ENCODE measurements around the gene SOWAHA. TPM values are rescaled to one million over a fixed set of nuclear protein-coding genes. Genes with fewer than 3 reads are reported as not detected.

The SOWAHA gene
- total and polyA plus RNA-seq, 10 of the 15 experiments (the other 5 are each of a cell fraction or from before 2014, with no cell fraction given) = 0.02 to 0.37 (median 0.05) TPM; not detected in 4

DNA sequence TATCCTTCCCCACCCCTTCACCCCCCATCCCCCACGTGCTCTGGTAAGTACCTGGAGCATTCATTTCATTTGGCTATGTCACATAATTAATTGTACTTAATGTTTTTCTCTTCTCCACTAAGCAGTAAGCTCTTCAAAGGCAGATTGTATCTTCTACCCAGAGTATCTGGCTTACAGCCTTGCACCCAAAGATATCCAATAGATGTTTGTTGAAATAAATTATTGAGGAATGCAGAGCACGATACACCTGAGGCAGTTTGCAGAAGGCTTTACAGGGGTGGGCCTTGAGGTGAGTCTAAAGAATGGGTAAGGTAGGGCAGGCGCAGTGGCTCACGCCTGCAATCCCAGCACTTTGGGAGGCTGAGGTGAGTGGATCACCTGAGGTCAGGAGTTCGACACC, 2.5 kb upstream of the SOWAHA start:
- intact Hi-C loops (cut with micrococcal nuclease; ENCODE audit: unreplicated experiment) = no loop called here
- in situ Hi-C loops (cut with MboI) = no loop called here
- no TSS peak for BruUV-seq (replicated peaks)
- ATAC-seq (no peak), FAIRE-seq (no peak), DNase-seq (ENCODE audit: low read depth, low spot score) (no peak)
- ChIA-PET SMC1A (ENCODE audit: uncharacterized antibody, unreplicated experiment) (interaction anchor here (1.0 to 6.0 kb wide), 7 partner anchors 8 to 63 kb away, joined by 3 to 99 read pairs (median 4); partner anchors contain the start of gene CCNI2), CTCF (interaction anchor here (1.4 to 9.0 kb wide), 5 partner anchors 9 to 83 kb away, joined by 3 to 159 read pairs (median 5); partner anchors contain the start of gene CCNI2), POLR2A (no interaction called here), RAD21 (ENCODE audit: unreplicated experiment) (interaction anchor here (0.9 to 6.5 kb wide), 2 partner anchors 8 to 59 kb away, joined by 3 to 106 read pairs; no protein-coding TSS in a partner anchor)
- Histone ChIP-seq H3K27me3 (replicated peaks in 1 of 2; ENCODE audit: control insufficient read depth in 2 of 2, insufficient read depth in 2 of 2, low read length in 1 of 2) (peaks cover 0 to 11% of the 10 kb centered on the region in 2 experiments; a peak in 2 of 4 replicates), H4K20me1 (ENCODE audit: control insufficient read depth, insufficient read depth) (no peaks in the 10 kb centered on the region), H3K9ac (ENCODE audit: control insufficient read depth, insufficient read depth, low read length) (no peak overlapping the region), H3K36me3 (ENCODE audit: control insufficient read depth in 2 of 2, insufficient read depth in 2 of 2, low read length in 1 of 2) (no peaks in the 10 kb centered on the region), H3K27ac (ENCODE audit: control insufficient read depth, insufficient read depth) (no peak overlapping the region), H3K9me3 (replicated peaks; ENCODE audit: control insufficient read depth, insufficient read depth, low read length) (no peaks in the 10 kb centered on the region; the same call in 2 of the 3 replicates), H3K4me2 (ENCODE audit: control insufficient read depth, insufficient read depth) (no peak overlapping the region), H3K79me2 (ENCODE audit: control insufficient read depth, insufficient read depth, low read length) (no peaks in the 10 kb centered on the region), H3K4me1 (ENCODE audit: control insufficient read depth, insufficient read depth, low read length) (no peaks in the 10 kb centered on the region; the same call in 1 of the 2 replicates), H3K4me3 (no peak overlapping the region), H2AFZ (ENCODE audit: control insufficient read depth, low read depth, low read length) (no peak overlapping the region)
- WGBS (ENCODE audit: insufficient coverage, insufficient replicate concordance, low lambda C conversion rate, missing lambda C conversion rate) = 54% methylated on average over 5 of the region's 5 CpGs
- no peak for TF ChIP-seq IKZF1 (conservative IDR thresholded peaks at IDR 0.05)
- TF ChIP-seq CHD4 (IDR thresholded peaks at IDR 0.05) = no peak
- TF ChIP-seq, protein P1, sequence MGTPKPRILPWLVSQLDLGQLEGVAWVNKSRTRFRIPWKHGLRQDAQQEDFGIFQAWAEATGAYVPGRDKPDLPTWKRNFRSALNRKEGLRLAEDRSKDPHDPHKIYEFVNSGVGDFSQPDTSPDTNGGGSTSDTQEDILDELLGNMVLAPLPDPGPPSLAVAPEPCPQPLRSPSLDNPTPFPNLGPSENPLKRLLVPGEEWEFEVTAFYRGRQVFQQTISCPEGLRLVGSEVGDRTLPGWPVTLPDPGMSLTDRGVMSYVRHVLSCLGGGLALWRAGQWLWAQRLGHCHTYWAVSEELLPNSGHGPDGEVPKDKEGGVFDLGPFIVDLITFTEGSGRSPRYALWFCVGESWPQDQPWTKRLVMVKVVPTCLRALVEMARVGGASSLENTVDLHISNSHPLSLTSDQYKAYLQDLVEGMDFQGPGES (IDR thresholded peaks at IDR 0.05) = no peak
- TF ChIP-seq, protein P2, sequence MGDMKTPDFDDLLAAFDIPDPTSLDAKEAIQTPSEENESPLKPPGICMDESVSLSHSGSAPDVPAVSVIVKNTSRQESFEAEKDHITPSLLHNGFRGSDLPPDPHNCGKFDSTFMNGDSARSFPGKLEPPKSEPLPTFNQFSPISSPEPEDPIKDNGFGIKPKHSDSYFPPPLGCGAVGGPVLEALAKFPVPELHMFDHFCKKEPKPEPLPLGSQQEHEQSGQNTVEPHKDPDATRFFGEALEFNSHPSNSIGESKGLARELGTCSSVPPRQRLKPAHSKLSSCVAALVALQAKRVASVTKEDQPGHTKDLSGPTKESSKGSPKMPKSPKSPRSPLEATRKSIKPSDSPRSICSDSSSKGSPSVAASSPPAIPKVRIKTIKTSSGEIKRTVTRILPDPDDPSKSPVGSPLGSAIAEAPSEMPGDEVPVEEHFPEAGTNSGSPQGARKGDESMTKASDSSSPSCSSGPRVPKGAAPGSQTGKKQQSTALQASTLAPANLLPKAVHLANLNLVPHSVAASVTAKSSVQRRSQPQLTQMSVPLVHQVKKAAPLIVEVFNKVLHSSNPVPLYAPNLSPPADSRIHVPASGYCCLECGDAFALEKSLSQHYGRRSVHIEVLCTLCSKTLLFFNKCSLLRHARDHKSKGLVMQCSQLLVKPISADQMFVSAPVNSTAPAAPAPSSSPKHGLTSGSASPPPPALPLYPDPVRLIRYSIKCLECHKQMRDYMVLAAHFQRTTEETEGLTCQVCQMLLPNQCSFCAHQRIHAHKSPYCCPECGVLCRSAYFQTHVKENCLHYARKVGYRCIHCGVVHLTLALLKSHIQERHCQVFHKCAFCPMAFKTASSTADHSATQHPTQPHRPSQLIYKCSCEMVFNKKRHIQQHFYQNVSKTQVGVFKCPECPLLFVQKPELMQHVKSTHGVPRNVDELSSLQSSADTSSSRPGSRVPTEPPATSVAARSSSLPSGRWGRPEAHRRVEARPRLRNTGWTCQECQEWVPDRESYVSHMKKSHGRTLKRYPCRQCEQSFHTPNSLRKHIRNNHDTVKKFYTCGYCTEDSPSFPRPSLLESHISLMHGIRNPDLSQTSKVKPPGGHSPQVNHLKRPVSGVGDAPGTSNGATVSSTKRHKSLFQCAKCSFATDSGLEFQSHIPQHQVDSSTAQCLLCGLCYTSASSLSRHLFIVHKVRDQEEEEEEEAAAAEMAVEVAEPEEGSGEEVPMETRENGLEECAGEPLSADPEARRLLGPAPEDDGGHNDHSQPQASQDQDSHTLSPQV (IDR thresholded peaks at IDR 0.05) = no peak
- TF ChIP-seq, protein P3, sequence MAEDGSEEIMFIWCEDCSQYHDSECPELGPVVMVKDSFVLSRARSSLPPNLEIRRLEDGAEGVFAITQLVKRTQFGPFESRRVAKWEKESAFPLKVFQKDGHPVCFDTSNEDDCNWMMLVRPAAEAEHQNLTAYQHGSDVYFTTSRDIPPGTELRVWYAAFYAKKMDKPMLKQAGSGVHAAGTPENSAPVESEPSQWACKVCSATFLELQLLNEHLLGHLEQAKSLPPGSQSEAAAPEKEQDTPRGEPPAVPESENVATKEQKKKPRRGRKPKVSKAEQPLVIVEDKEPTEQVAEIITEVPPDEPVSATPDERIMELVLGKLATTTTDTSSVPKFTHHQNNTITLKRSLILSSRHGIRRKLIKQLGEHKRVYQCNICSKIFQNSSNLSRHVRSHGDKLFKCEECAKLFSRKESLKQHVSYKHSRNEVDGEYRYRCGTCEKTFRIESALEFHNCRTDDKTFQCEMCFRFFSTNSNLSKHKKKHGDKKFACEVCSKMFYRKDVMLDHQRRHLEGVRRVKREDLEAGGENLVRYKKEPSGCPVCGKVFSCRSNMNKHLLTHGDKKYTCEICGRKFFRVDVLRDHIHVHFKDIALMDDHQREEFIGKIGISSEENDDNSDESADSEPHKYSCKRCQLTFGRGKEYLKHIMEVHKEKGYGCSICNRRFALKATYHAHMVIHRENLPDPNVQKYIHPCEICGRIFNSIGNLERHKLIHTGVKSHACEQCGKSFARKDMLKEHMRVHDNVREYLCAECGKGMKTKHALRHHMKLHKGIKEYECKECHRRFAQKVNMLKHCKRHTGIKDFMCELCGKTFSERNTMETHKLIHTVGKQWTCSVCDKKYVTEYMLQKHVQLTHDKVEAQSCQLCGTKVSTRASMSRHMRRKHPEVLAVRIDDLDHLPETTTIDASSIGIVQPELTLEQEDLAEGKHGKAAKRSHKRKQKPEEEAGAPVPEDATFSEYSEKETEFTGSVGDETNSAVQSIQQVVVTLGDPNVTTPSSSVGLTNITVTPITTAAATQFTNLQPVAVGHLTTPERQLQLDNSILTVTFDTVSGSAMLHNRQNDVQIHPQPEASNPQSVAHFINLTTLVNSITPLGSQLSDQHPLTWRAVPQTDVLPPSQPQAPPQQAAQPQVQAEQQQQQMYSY (CRISPR knock-in tag; IDR thresholded peaks at IDR 0.05) = no peak
- no peak for TF ChIP-seq POLR2AphosphoS5 (IDR thresholded peaks at IDR 0.05; ENCODE audit: low read length)
- TF ChIP-seq SIX5 (IDR thresholded peaks at IDR 0.05; ENCODE audit: low read depth, low read length, severe bottlenecking) = no peak
- TF ChIP-seq, protein P4, sequence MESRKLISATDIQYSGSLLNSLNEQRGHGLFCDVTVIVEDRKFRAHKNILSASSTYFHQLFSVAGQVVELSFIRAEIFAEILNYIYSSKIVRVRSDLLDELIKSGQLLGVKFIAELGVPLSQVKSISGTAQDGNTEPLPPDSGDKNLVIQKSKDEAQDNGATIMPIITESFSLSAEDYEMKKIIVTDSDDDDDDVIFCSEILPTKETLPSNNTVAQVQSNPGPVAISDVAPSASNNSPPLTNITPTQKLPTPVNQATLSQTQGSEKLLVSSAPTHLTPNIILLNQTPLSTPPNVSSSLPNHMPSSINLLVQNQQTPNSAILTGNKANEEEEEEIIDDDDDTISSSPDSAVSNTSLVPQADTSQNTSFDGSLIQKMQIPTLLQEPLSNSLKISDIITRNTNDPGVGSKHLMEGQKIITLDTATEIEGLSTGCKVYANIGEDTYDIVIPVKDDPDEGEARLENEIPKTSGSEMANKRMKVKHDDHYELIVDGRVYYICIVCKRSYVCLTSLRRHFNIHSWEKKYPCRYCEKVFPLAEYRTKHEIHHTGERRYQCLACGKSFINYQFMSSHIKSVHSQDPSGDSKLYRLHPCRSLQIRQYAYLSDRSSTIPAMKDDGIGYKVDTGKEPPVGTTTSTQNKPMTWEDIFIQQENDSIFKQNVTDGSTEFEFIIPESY (IDR thresholded peaks at IDR 0.05) = no peak
- no peak for TF ChIP-seq SP1 (IDR thresholded peaks at IDR 0.05; ENCODE audit: low read depth, low read length)
- TF ChIP-seq, protein P5, sequence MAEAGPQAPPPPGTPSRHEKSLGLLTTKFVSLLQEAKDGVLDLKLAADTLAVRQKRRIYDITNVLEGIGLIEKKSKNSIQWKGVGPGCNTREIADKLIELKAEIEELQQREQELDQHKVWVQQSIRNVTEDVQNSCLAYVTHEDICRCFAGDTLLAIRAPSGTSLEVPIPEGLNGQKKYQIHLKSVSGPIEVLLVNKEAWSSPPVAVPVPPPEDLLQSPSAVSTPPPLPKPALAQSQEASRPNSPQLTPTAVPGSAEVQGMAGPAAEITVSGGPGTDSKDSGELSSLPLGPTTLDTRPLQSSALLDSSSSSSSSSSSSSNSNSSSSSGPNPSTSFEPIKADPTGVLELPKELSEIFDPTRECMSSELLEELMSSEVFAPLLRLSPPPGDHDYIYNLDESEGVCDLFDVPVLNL (IDR thresholded peaks at IDR 0.05; ENCODE audit: low read depth, low read length) = no peak

All from GM12878 (cell line).